H1 (cell line): Measurements from ENCODE around the gene NR2C2. TPM values are rescaled to one million over a fixed set of nuclear protein-coding genes. Genes with fewer than 3 reads are reported as not detected.

ENCODE experiments used
- BCL11A ChIP-seq, 2 experiments: IDR thresholded peaks; one replicate each; pipeline ENCODE4 v1.6.1; 2011; ENCODE audit warnings: low read depth in 2 of 2, low read length in 2 of 2, mild to moderate bottlenecking in 2 of 2
- CHD2 ChIP-seq: IDR thresholded peaks from 2 replicates; pipeline ENCODE4 v1.6.1; 2012; ENCODE audit warnings: low read length, improper control_type of control experiment
- EGR1 ChIP-seq: IDR thresholded peaks from 2 replicates; pipeline ENCODE4 v1.6.1; 2011; ENCODE audit warnings: low read depth, low read length, borderline replicate concordance
- EZH2 ChIP-seq: fragments of 200-600 bp; sonication (generic); IDR thresholded peaks from 2 replicates; pipeline ENCODE4 v1.7.1; 2012; ENCODE audit warnings: low read depth, mild to moderate bottlenecking, moderate library complexity, low read length, inconsistent platforms; ENCODE audit not compliant: severe bottlenecking
- JUND ChIP-seq: IDR thresholded peaks from 2 replicates; pipeline ENCODE4 v1.6.1; 2011; ENCODE audit warnings: mild to moderate bottlenecking, improper control_type of control experiment, low read length
- MAFK ChIP-seq: IDR thresholded peaks from 2 replicates; pipeline ENCODE4 v1.6.1; 2012; ENCODE audit warnings: low read depth, mild to moderate bottlenecking, improper control_type of control experiment, low read length
- PHF8 ChIP-seq: fragments of 200-600 bp; sonication (generic); conservative IDR thresholded peaks from 2 replicates; pipeline ENCODE4 v1.7.1; 2012; ENCODE audit warnings: low read depth, mild to moderate bottlenecking, inconsistent platforms, low read length, moderate library complexity
- RAD21 ChIP-seq, 2 experiments: IDR thresholded peaks in 1 of 2; conservative IDR thresholded peaks in 1 of 2; 2 replicates each; pipeline ENCODE4 v1.6.1; 2011; ENCODE audit warnings: low read depth in 2 of 2, low read length in 2 of 2, improper control_type of control experiment in 1 of 2, inconsistent platforms in 1 of 2, mild to moderate bottlenecking in 1 of 2, moderate library complexity in 1 of 2
- RNF2 ChIP-seq: fragments of 200-900, 300-1000 bp; sonication (generic); IDR thresholded peaks from 2 replicates; pipeline ENCODE4 v1.7.1; 2016; ENCODE audit warnings: borderline replicate concordance, low read depth, mild to moderate bottlenecking, antibody characterized with exemption, low read length; ENCODE audit not compliant: poor library complexity, severe bottlenecking; ENCODE audit errors: missing control alignments
- RXRA ChIP-seq: IDR thresholded peaks from 2 replicates; pipeline ENCODE4 v1.6.1; 2011; ENCODE audit warnings: low read depth, mild to moderate bottlenecking, low read length, moderate library complexity; ENCODE audit not compliant: insufficient read depth
- SIN3A ChIP-seq, 2 experiments: IDR thresholded peaks in 1 of 2; conservative IDR thresholded peaks in 1 of 2; 2 replicates each; pipeline ENCODE4 v1.6.1; 2011 to 2012; ENCODE audit warnings: low read length in 2 of 2, improper control_type of control experiment in 1 of 2, low read depth in 1 of 2, mild to moderate bottlenecking in 1 of 2
- SIRT6 ChIP-seq: IDR thresholded peaks from one replicate; pipeline ENCODE4 v1.7.1; 2012; ENCODE audit warnings: low read length, inconsistent platforms
- SIX5 ChIP-seq: IDR thresholded peaks from 2 replicates; pipeline ENCODE4 v1.6.1; 2011; ENCODE audit warnings: mild to moderate bottlenecking, low read depth, low read length
- SRF ChIP-seq: IDR thresholded peaks from 2 replicates; pipeline ENCODE4 v1.6.1; 2011; ENCODE audit warnings: mild to moderate bottlenecking, low read depth, low read length, moderate library complexity
- TEAD4 ChIP-seq: IDR thresholded peaks from 2 replicates; pipeline ENCODE4 v1.6.1; 2012; ENCODE audit warnings: low read depth, low read length, inconsistent platforms, mixed read lengths
- YY1 ChIP-seq: IDR thresholded peaks from 2 replicates; pipeline ENCODE4 v1.6.1; 2011; ENCODE audit warnings: low read depth, mild to moderate bottlenecking, low read length
- polyA plus RNA-seq, 7 experiments: library from polyadenylated mRNA; depleted of rRNA in 3 of 7; stranded (reverse) in 5 of 7; unstranded in 2 of 7; fragments of >200 nt in 5 of 7; fragments of 200-250 nt in 2 of 7; gene quantifications; 1 replicate in 5 of 7; 2 replicates in 1 of 7; 4 replicates in 1 of 7; pipeline versions ENCODE4 v1.2.1 to v1.2.3, GENCODE V29; 2011 to 2013; ENCODE audit warnings: missing spikeins in 2 of 7, mixed read lengths in 2 of 7
- total RNA-seq: library from RNA; stranded (reverse); fragmentation: NEBNext Ultra II Directional; extraction: Animal tissue kit (Norgen Biotek cat#: 25700); gene quantifications from 2 replicates; pipeline ENCODE4 v1.2.1, GENCODE V29; 2021
- TF ChIP-seq, protein P1 (sequence below): IDR thresholded peaks from 2 replicates; pipeline ENCODE4 v1.6.1; 2011; ENCODE audit warnings: low read length, improper control_type of control experiment
- TF ChIP-seq, protein P2 (sequence below): IDR thresholded peaks from 2 replicates; pipeline ENCODE4 v1.6.1; 2012; ENCODE audit warnings: low read length, inconsistent platforms

The NR2C2 gene
- total and polyA plus RNA-seq, 2 of the 8 experiments (the other 6 are each of a cell fraction or from before 2014, with no cell fraction given) = 16.6 to 44.4 TPM

DNA sequence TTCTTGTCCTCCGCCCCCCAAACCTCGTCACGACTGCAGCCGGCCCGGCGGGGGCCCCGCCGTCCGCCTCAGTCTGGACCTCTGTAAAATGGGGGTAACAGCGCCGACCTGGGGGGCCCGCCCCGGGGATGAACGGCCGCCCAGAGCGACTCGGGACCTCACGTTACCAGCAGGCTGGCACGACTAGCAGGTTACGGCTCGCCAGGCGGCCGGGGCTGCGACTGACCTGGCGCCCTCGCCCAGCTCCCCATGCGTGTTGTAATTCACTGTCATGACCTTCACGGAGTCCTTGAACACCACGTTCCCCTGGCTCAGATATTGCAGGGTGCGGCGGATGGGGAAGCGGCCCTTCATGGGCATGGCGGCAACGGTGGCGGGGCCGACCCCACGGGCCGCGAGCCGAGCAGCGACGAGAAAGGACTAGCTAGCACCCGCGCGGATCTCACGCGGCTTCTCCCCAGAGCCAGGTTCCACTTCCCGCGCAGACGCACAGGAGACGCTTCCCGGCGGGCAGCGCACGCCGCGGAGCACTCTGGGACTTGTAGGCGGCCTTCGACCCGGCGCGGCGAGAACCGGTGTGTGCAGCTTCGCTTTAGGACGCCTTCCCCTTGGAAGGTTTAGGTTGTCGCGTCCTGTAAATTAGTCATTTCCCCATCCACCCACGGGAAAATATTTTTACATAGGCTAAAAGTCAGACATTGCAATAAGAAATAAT is 117.6 kb downstream of the NR2C2 start, which contains the start of gene MRPS25 (continued):
- TF ChIP-seq EZH2 = no peak
- TF ChIP-seq EGR1 = no peak
- no peak for TF ChIP-seq MAFK
- TF ChIP-seq, protein P1, sequence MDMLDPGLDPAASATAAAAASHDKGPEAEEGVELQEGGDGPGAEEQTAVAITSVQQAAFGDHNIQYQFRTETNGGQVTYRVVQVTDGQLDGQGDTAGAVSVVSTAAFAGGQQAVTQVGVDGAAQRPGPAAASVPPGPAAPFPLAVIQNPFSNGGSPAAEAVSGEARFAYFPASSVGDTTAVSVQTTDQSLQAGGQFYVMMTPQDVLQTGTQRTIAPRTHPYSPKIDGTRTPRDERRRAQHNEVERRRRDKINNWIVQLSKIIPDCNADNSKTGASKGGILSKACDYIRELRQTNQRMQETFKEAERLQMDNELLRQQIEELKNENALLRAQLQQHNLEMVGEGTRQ = no peak
- peak; percentile 98 for TF ChIP-seq PHF8
- no peak for TF ChIP-seq TEAD4
- TF ChIP-seq RXRA = no peak
- no peak for TF ChIP-seq RAD21 (IDR thresholded peaks at IDR 0.05 in 1 of 2, conservative IDR thresholded peaks at IDR 0.05 in 1 of 2; ENCODE audit: low read depth in 2 of 2, low read length in 2 of 2)
- no peak for TF ChIP-seq SRF
- TF ChIP-seq BCL11A (IDR thresholded peaks at IDR 0.05; ENCODE audit: low read depth in 2 of 2, low read length in 2 of 2) = no peak
- no peak; the same call in 1 of the 2 replicates for TF ChIP-seq YY1
- TF ChIP-seq, protein P2, sequence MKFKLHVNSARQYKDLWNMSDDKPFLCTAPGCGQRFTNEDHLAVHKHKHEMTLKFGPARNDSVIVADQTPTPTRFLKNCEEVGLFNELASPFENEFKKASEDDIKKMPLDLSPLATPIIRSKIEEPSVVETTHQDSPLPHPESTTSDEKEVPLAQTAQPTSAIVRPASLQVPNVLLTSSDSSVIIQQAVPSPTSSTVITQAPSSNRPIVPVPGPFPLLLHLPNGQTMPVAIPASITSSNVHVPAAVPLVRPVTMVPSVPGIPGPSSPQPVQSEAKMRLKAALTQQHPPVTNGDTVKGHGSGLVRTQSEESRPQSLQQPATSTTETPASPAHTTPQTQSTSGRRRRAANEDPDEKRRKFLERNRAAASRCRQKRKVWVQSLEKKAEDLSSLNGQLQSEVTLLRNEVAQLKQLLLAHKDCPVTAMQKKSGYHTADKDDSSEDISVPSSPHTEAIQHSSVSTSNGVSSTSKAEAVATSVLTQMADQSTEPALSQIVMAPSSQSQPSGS = 0 out of 2 replicates have a peak, but pooled peaks have one; percentile 18
- TF ChIP-seq JUND = no peak
- TF ChIP-seq RNF2 = no peak
- peak in 1 of 2 experiments; percentile 68; a peak in 2 of 4 replicates for TF ChIP-seq SIN3A (conservative IDR thresholded peaks at IDR 0.05 in 1 of 2, IDR thresholded peaks at IDR 0.05 in 1 of 2; ENCODE audit: low read depth in 1 of 2, low read length in 2 of 2)
- TF ChIP-seq CHD2 = peak; percentile 86
- TF ChIP-seq SIX5 = peak; percentile 73
- TF ChIP-seq SIRT6 = no peak
